Measurements from ENCODE around the gene VPS33A. TPM values are rescaled to one million over a fixed set of nuclear protein-coding genes. Genes with fewer than 3 reads are reported as not detected.

Gene VPS33A
- total and polyA plus RNA-seq, 8 donors: 4.2 to 12.0 (median 6.6) TPM

GRCh38 chr12:122235741-122236140, 30.6 kb downstream of the VPS33A start:
- Histone ChIP-seq H3K36me3 (peaks cover 0 to 16% (median 10%) of the 10 kb centered on the region in 3 donors), H3K4me1 (no peaks in the 10 kb centered on the region), H3K27me3 (no peaks in the 10 kb centered on the region), H3K9me3 (no peaks in the 10 kb centered on the region), H3K27ac (no peak overlapping the region), H3K4me3 (no peak overlapping the region)
- TF ChIP-seq CTCF (IDR thresholded peaks at IDR 0.05): no peak
- DNase-seq (no peak), ATAC-seq (no peak), FAIRE-seq (no peak)
- WGBS, 2 donors: 81 to 82% methylated on average over 7 of the region's 7 CpGs
- intact Hi-C loops (cut with DNase I): no loop called here

GRCh38 chr12:122232691-122233090, 33.6 kb downstream of the VPS33A start:
- TF ChIP-seq CTCF (IDR thresholded peaks at IDR 0.05): no peak

GRCh38 chr12:122230798-122231197, 35.5 kb downstream of the VPS33A start:
- no peak overlapping the region for H3K4me3 ChIP-seq
- H3K27ac ChIP-seq: no peak overlapping the region
- FAIRE-seq (no peak), ATAC-seq (no peak), DNase-seq (no peak)
- H3K9me3 ChIP-seq: no peaks in the 10 kb centered on the region
- 66 to 72% methylated on average over 6 of the region's 6 CpGs for WGBS, 2 donors
- TF ChIP-seq CTCF (IDR thresholded peaks at IDR 0.05): no peak
- no peaks in the 10 kb centered on the region for H3K27me3 ChIP-seq
- peaks cover 0 to 6% (median 5%) of the 10 kb centered on the region in 3 donors for H3K4me1 ChIP-seq
- H3K36me3 ChIP-seq: peaks cover 0 to 15% (median 10%) of the 10 kb centered on the region in 3 donors
- intact Hi-C loops (cut with DNase I): no loop called here

More at GRCh38 chr12:122232691-122233090, 33.6 kb downstream of the VPS33A start:
- Histone ChIP-seq H3K9me3 (no peaks in the 10 kb centered on the region), H3K27ac (no peak overlapping the region), H3K36me3 (peaks cover 0 to 16% (median 10%) of the 10 kb centered on the region in 3 donors), H3K4me3 (no peak overlapping the region), H3K27me3 (no peaks in the 10 kb centered on the region), H3K4me1 (no peaks in the 10 kb centered on the region)
- 93% methylated on average over 10 of the region's 10 CpGs for WGBS, 2 donors
- ATAC-seq: no peak
- intact Hi-C loops (cut with DNase I): no loop called here
- FAIRE-seq: no peak
- no peak for DNase-seq

GRCh38 chr12:122228092-122228491, 38.2 kb downstream of the VPS33A start:
- DNase-seq (no peak), FAIRE-seq (no peak), ATAC-seq (no peak)
- Histone ChIP-seq H3K27me3 (no peaks in the 10 kb centered on the region), H3K9me3 (no peaks in the 10 kb centered on the region), H3K4me1 (peaks cover 9 to 21% (median 15%) of the 10 kb centered on the region in 3 donors), H3K27ac (no peak overlapping the region), H3K36me3 (peaks cover 0 to 10% (median 8%) of the 10 kb centered on the region in 3 donors), H3K4me3 (no peak overlapping the region)
- intact Hi-C loops (cut with DNase I): no loop called here
- WGBS, 2 donors: 88 to 96% methylated on average over 5 of the region's 5 CpGs
- no peak for TF ChIP-seq CTCF (IDR thresholded peaks at IDR 0.05)

- FAIRE-seq (no peak), DNase-seq (peak in 1 of 6 donors; percentile 18), ATAC-seq (no peak)
- Histone ChIP-seq H3K4me1 (peaks cover 9 to 21% (median 15%) of the 10 kb centered on the region in 3 donors), H3K9me3 (no peaks in the 10 kb centered on the region), H3K27ac (no peak overlapping the region), H3K4me3 (no peak overlapping the region), H3K27me3 (no peaks in the 10 kb centered on the region), H3K36me3 (peaks cover 0 to 13% (median 10%) of the 10 kb centered on the region in 3 donors)
- 93 to 94% methylated on average over 17 of the region's 17 CpGs for whole genome bisulfite sequencing, 2 donors
- no peak for TF ChIP-seq CTCF (IDR thresholded peaks at IDR 0.05)
- intact Hi-C loops (cut with DNase I): no loop called here
Observed at GRCh38 chr12:122227341-122227740, 39.0 kb downstream of the VPS33A start.
